Endothelial cell of umbilical vein (primary cell): ENCODE results near the gene LEPROT. TPM values are rescaled to one million over a fixed set of nuclear protein-coding genes. Genes with fewer than 3 reads are reported as not detected.

Experiments used
- BruUV-seq: library from RNA; stranded (reverse); fragments of 400-500 nt; replicated peaks from 2 replicates; lab custom pipeline; 2021; lab: Mats Ljungman, UMichigan
- CTCF ChIA-PET: fragments of 300-600, 350-600 bp; sonication (Branson Sonifier 250); formaldehyde crosslinking; loops from one replicate; lab custom pipeline; 2021; ENCODE audit warnings: antibody characterized with exemption, inconsistent platforms; lab: Charles Lee
- POLR2A ChIA-PET: fragments of 300-600, 350-600 bp; sonication (Branson Sonifier 250); formaldehyde crosslinking; loops from one replicate; lab custom pipeline; 2021; ENCODE audit warnings: antibody characterized with exemption, inconsistent platforms; lab: Charles Lee
- DNase-seq: peaks from one replicate; pipeline ENCODE4 v3.0.0-alpha.2; 2011; ENCODE audit warnings: low read depth, low spot score
- FAIRE-seq: peaks from 2 replicates; lab custom pipeline; 2011; peaks lifted over from hg19 to GRCh38; lab: Jason Lieb, UNC
- H2AFZ ChIP-seq: 2 replicates; pipeline ENCODE4 v1.6.0; 2012; ENCODE audit warnings: low read depth, low read length, control low read depth, inconsistent platforms
- H3K27ac ChIP-seq: 2 replicates; pipeline ENCODE4 v1.5.1; 2011; ENCODE audit warnings: low read depth, mild to moderate bottlenecking, control low read depth, low read length, moderate library complexity; ENCODE audit not compliant: insufficient read depth
- H3K27me3 ChIP-seq, 2 experiments: 2 replicates each; pipeline versions ENCODE4 v1.6.0 to v1.6.1; 2011; ENCODE audit warnings: low read length in 2 of 2, mixed read lengths in 1 of 2; ENCODE audit not compliant: control insufficient read depth in 2 of 2, insufficient read depth in 2 of 2
- H3K36me3 ChIP-seq, 2 experiments: 2 replicates in 1 of 2; 3 replicates in 1 of 2; pipeline ENCODE4 v1.5.1; 2011; ENCODE audit warnings: low read length in 2 of 2, mild to moderate bottlenecking in 1 of 2, moderate library complexity in 1 of 2; ENCODE audit not compliant: control insufficient read depth in 2 of 2, insufficient read depth in 2 of 2; ENCODE audit errors: extremely low read depth in 1 of 2
- H3K4me1 ChIP-seq: 3 replicates; pipeline ENCODE4 v1.5.1; 2011; ENCODE audit warnings: mild to moderate bottlenecking, low read length; ENCODE audit not compliant: control insufficient read depth, insufficient read depth; ENCODE audit errors: extremely low read depth
- H3K4me2 ChIP-seq: 2 replicates; pipeline ENCODE4 v1.6.1; 2011; ENCODE audit warnings: low read length, control low read depth, mixed read lengths; ENCODE audit not compliant: insufficient read depth
- H3K4me3 ChIP-seq, 3 experiments: fragments of 200-600 bp in 1 of 3; sonication (generic), shearing (Covaris generic) in 1 of 3; replicated peaks in 1 of 3; 2 replicates each; pipeline ENCODE4 v1.5.1; 2011 to 2016; ENCODE audit warnings: control low read depth in 3 of 3, low read length in 3 of 3, mild to moderate bottlenecking in 2 of 3, inconsistent platforms in 1 of 3, low read depth in 1 of 3, moderate library complexity in 1 of 3; ENCODE audit not compliant: insufficient read depth in 1 of 3
- H3K79me2 ChIP-seq: 2 replicates; pipeline ENCODE4 v1.6.0; 2012; ENCODE audit warnings: low read length, inconsistent platforms; ENCODE audit not compliant: control insufficient read depth, insufficient read depth
- H3K9ac ChIP-seq: replicated peaks from 2 replicates; pipeline ENCODE3; 2011; ENCODE audit warnings: low read length, control low read depth; ENCODE audit not compliant: insufficient read depth; ENCODE audit errors: extremely low read depth
- H3K9me1 ChIP-seq: replicated peaks from 3 replicates; pipeline ENCODE4 v1.6.0; 2011; ENCODE audit warnings: mild to moderate bottlenecking, low read length; ENCODE audit not compliant: control insufficient read depth, insufficient read depth; ENCODE audit errors: extremely low read depth
- H3K9me3 ChIP-seq: replicated peaks from 2 replicates; pipeline ENCODE4 v1.5.1; 2012; ENCODE audit warnings: low read length, inconsistent platforms; ENCODE audit not compliant: control insufficient read depth, insufficient read depth
- H4K20me1 ChIP-seq: replicated peaks from 2 replicates; pipeline ENCODE3; 2011; ENCODE audit warnings: mild to moderate bottlenecking, low read length; ENCODE audit not compliant: control insufficient read depth, insufficient read depth; ENCODE audit errors: extremely low read depth
- CTCF ChIP-seq, 2 donors: IDR thresholded peaks; 1 replicate in 1 of 2; 2 replicates in 1 of 2; pipeline ENCODE4 v1.5.1; 2011; ENCODE audit warnings: low read length in 2 of 2, mild to moderate bottlenecking in 2 of 2, moderate library complexity in 2 of 2, control low read depth in 1 of 2, inconsistent platforms in 1 of 2, low read depth in 1 of 2; ENCODE audit not compliant: insufficient read depth in 1 of 2; ENCODE audit errors: extremely low read depth in 1 of 2
- EZH2 ChIP-seq: IDR thresholded peaks from 2 replicates; pipeline ENCODE4 v1.6.1; 2012; ENCODE audit warnings: borderline replicate concordance, low read depth, mild to moderate bottlenecking, moderate library complexity, low read length, inconsistent platforms; ENCODE audit not compliant: severe bottlenecking
- FOS ChIP-seq: IDR thresholded peaks from 2 replicates; pipeline ENCODE4 v1.6.1; 2011; ENCODE audit warnings: mild to moderate bottlenecking, low read length, moderate library complexity, borderline replicate concordance; ENCODE audit not compliant: insufficient read depth
- GATA2 ChIP-seq: IDR thresholded peaks from 2 replicates; pipeline ENCODE4 v1.7.0; 2011; ENCODE audit warnings: low read depth, mild to moderate bottlenecking, moderate library complexity, mixed read lengths, low read length; ENCODE audit not compliant: insufficient read length, insufficient read depth
- JUN ChIP-seq: IDR thresholded peaks from 2 replicates; pipeline ENCODE4 v1.6.1; 2011; ENCODE audit warnings: borderline replicate concordance, low read depth; ENCODE audit not compliant: insufficient read length, insufficient read depth
- MAX ChIP-seq: IDR thresholded peaks from 2 replicates; pipeline ENCODE4 v1.6.1; 2011; ENCODE audit not compliant: insufficient read depth, insufficient read length
- MYC ChIP-seq: IDR thresholded peaks from one replicate; pipeline ENCODE4 v1.6.1; 2011; ENCODE audit warnings: mild to moderate bottlenecking, low read depth, low read length
- POLR2A ChIP-seq: IDR thresholded peaks from 2 replicates; pipeline ENCODE4 v1.6.1; 2012; ENCODE audit warnings: low read depth, mild to moderate bottlenecking, control low read depth, low read length
- POLR2AphosphoS5 ChIP-seq: IDR thresholded peaks from 2 replicates; pipeline ENCODE4 v1.6.1; 2012; ENCODE audit warnings: low read depth, mild to moderate bottlenecking, control low read depth, low read length, moderate library complexity; ENCODE audit not compliant: insufficient read depth
- dilution Hi-C: fragments of 300-500 bp; cut with MboI; formaldehyde crosslinking; loops from one replicate; pipeline ENCODE4 v1.15.0; 2019; ENCODE audit warnings: low sequenced_read_pairs; ENCODE audit not compliant: extremely low pct_ligation_motif_present
- intact Hi-C: fragments of 100-400 bp; cut with micrococcal nuclease; formaldehyde crosslinking; loops from one replicate; pipeline ENCODE4 v1.10.0; 2022
- polyA plus RNA-seq, 4 experiments: library from polyadenylated mRNA; depleted of rRNA in 3 of 4; stranded (reverse) in 3 of 4; unstranded in 1 of 4; fragments of >200 nt; gene quantifications; 2 replicates each; pipeline versions ENCODE4 v1.2.1 to v1.2.3, GENCODE V29; 2011 to 2012; ENCODE audit warnings: missing spikeins in 1 of 4
- total RNA-seq: library from RNA; stranded (reverse); gene quantifications from 2 replicates; pipeline ENCODE4 v1.2.3, GENCODE V29; 2021

The LEPROT gene
- total and polyA plus RNA-seq, 2 donors (not counting 3 experiments of a cell fraction or from before 2014, with no cell fraction given): 80.6 to 94.8 TPM

DNA sequence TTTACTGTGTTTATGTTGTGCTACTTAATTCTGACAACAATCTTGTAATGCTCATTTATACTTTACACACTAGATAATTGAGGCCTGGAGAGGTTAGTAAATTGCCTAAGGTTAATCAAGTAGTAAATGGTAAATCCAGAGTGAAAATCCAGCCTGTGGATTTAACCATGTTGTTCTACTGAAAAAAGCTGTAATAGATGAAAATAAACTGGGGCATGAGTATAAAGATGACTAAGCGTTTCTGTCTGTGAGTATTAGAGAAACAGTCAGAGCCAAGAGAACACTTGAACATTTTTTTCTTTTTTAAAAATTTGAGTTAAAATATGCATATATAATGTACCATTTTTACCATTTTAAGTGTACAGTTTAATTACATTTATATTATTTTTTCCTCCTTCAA lies 47.9 kb upstream of the LEPROT start:
- BruUV-seq: no TSS peak

More for the DNA sequence above, 47.9 kb upstream of the LEPROT start:
- Histone ChIP-seq H3K79me2 (no peaks in the 10 kb centered on the region), H3K4me2 (no peak overlapping the region), H3K27ac (no peak overlapping the region), H3K9me3 (no peaks in the 10 kb centered on the region), H2AFZ (no peak overlapping the region), H3K9me1 (no peaks in the 10 kb centered on the region), H3K4me1 (no peaks in the 10 kb centered on the region), H4K20me1 (no peaks in the 10 kb centered on the region), H3K27me3 (no peaks in the 10 kb centered on the region), H3K36me3 (no peaks in the 10 kb centered on the region), H3K4me3 (no peak overlapping the region), H3K9ac (no peak overlapping the region)
- ChIA-PET POLR2A (no interaction called here), CTCF (interaction anchor here (0.9 to 1.7 kb wide), 2 partner anchors 18 to 87 kb away, joined by 3 to 7 read pairs; no protein-coding TSS in a partner anchor)
- FAIRE-seq: no peak
- intact Hi-C loops: no loop called here
- no peak for DNase-seq
- dilution Hi-C loops: no loop called here
- TF ChIP-seq GATA2 (no peak), EZH2 (no peak), CTCF (IDR thresholded peaks at IDR 0.05; ENCODE audit: extremely low read depth in 1 of 2, insufficient read depth in 1 of 2, low read depth in 1 of 2, low read length in 2 of 2) (no peak), MYC (no peak), FOS (no peak), JUN (no peak), POLR2A (no peak), MAX (no peak), POLR2AphosphoS5 (no peak)
